Activated CD4-positive, alpha-beta T cell treated with anti-CD3 and anti-CD28 coated beads for 4 hours (primary cell): ENCODE results near the gene ZNF766.
A peak's percentile ranks its signal among the peaks of the same experiment; 100 is the strongest.
"Not testable (repeated sequence)": the region's sequence is repeated elsewhere in the genome, so short reads cannot be mapped to it uniquely, and the experiment has no call there.

Experiments
- DNase-seq, 2 donors: peaks; one replicate each; pipeline ENCODE4 v3.0.0-alpha.2; 2020

The ZNF766 gene

DNA sequence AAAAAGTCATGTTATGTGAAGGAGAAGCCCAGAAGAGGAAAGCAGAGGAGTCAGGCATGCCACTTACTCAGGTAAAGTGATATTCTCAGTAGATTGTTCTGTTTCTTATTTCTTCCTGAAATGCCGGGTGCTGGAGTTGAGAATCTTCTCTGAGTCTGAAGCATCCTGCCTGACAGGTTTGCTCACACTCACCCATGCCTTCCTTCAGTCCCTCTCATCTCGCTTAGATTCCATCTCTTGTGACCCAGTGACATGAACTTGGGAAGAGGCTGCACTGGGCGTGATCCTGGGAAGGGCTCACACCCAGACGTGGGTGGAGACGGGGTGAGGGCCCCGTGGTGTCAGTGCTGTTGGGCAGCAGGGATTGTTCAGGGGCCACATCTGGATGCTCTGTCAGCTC is 8.1 kb downstream of the ZNF766 start:
- no peak for DNase-seq

DNA sequence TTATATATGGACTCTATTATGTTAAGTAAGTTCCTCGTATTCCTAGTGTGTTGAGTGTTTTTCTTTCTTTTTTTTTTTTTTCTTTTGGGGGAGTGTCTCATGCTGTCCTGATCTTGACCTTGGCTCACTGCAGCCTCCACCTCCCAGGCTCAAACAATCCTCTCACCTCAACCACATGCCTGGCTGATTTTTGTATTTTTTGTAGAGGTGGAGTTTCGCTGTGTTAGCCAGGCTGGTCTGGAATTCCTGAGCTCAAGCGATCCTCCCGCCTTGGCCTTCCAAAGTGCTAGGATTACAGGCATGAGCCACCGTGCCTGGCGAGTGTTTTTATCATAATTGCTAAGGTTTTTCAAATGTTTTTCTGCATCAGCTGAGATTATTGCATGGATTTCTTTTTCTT is 16.9 kb downstream of the ZNF766 start:
- no peak for DNase-seq

DNA sequence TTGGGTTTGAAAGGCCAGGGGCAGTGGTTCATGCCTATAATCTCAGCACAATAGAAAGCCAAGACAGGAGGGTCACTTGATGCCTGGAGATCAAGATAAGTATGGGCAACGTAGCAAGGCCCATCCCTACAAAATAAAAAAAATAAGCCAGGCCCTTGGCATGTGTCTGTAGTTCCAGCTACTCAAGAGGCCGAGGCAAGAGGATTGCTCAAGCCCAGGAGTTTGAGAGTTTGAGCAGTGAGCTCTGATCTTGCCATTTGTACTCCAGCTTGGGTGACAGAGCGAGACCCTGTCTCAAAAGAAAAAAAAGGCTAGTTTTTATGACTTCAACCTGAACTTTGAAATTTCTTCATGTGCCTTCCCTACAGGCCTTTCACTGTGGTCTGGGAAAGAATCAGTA is 22.4 kb downstream of the ZNF766 start:
- no peak for DNase-seq

DNA sequence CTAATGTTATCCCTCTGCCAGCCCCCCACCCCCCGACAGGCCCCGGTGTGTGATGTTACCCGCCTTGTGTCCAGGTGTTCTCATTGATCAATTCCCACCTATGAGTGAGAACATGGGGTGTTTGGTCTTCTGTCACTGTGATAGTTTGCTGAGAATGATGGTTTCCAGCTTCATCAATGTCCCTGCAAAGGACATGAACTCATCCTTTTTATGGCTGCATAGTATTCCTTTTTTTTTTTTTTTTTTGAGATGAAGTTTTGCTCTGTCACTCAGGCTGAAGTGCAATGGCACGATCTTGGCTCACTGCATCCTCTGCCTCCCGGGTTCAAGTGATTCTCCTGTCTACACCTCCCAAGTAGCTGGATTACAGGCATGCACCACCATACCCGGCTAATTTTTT is 23.6 kb downstream of the ZNF766 start:
- not testable (repeated sequence) for DNase-seq

DNA sequence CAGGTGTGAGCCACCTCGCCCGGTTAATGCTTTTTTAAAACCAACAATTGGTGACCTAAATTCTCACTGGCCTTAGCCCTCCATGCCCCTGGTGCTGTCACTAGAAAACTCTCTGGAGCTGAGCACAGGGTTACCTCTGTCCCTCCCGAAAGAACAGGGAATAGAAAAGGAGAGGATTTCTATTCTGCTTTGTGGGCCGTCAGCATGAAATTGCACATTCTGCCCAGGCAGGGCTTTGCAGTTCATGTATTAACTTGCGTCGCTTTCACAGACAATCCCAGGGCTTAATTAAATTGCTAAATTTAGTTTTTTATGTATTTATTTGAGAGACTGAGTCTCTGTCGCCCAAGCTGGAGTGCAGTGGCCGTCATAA is 27.0 kb downstream of the ZNF766 start:
- no peak for DNase-seq

DNA sequence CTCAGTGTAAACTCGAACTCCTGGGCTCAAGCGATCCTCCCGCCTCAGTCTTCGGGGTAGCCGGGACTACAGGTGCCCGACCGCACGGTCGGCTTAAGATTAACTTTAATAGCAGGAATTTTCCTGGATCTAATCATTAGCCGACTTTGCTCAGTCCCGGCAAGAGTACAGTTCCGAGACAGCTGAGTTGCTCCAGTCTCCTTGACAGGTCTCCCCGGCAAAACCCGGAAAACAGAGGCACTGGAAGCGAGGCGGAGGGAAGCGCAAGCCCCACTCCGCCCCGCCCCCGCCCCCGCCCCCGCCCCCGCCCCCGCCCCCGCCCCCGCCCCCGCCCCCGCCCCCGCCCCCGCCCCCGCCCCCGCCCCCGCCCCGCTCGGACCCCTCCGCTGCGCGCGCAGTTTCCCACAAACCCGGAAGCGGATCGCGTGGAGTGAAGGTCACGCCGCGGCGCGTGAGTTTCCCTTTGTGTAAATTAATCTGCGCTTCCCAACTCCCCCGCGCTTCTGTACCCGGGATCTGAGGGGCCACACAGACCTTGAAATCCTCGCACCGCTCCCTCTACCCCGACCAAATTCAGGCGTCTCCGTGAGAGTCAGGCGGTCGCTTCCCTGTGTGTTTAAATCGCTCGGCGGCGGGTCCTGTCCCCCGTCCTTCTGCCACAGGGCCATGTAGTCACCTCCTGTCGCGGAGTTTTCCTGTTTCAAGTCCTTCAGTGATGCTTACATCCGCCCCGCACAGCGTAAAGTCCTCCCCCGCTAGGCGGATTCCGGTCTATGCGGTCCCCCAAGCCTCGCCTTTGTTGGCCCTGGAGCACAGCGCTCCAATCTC is 27.6 kb downstream of the ZNF766 start, which contains the start of gene ZNF480:
Gene ZNF480, plus strand, starts transcription at position 397 of the 828 bp plus-strand sequence. CDS start 3,244 bp downstream, outside the sequence.
- peak; percentile 83 to 86 for DNase-seq

DNA sequence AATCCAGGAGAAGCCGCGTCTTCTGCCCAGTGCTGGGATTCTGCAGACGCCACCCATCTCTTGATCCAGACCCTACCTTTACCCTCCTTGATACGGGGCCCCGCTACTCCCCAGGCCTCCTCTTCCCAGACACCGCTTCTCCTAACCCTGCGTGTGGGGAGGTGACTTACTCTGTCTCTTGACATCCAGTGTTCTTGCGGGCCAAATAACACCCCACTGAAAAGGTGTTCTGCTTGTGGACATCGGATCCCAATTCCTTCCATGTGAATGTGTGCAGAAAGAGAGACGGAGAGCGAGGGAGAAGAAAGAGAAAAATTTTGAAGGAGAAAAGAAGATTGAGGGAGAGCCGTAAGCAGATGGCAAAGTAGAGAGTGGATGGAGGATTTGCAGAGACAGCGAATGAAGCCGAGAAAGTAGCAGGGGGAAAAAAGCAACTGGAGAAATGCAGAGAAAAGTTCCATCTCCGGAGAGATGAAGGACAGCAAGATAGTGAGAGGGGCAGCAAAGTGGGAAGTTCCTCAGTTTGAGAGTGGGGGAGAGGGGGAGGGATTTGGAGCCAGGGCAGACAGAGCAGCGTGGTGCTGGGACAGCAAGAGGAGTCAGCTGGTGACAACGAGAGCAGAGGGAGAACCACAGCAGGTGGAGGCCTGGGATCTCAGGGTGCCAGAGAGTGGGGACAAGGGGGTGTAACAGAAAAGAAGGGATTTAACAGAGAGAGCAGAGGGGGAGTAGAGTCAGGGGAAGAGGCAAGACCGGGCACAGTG is 28.4 kb downstream of the ZNF766 start:
- no peak for DNase-seq

DNA sequence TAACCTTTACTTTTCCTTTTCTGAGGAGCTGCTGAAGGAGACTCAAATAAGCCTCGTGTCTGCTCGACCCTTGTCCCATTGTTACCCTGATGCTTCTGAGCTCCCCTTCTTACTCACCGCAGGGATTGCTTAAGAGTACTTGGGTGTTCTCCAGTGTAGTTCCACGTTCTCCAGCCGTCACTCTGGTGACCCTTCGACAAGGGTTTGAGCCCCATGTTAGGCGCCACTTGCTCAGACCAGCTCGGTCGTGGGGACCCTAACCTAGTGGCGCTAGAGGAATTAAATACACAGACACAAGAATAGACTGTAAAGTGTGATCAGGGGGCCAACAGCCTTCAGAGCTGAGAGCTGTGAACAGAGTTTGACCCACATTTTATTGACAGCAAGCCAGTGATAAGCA is 37.9 kb downstream of the ZNF766 start:
- DNase-seq, result no peak

DNA sequence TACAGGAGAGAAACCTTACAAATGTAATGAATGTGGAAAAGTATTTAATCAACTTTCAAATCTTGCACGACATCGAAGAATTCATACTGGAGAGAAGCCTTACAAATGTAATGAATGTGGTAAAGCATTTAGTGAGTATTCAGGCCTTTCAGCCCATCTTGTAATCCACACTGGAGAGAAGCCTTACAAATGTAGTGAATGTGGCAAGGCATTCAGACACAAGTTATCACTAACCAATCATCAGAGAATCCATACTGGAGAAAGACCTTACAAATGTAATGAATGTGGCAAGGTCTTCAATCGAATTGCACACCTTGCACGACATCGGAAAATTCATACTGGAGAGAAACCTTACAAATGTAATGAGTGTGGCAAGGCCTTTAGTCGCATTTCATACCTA is 53.0 kb downstream of the ZNF766 start:
- DNase-seq, result no peak

DNA sequence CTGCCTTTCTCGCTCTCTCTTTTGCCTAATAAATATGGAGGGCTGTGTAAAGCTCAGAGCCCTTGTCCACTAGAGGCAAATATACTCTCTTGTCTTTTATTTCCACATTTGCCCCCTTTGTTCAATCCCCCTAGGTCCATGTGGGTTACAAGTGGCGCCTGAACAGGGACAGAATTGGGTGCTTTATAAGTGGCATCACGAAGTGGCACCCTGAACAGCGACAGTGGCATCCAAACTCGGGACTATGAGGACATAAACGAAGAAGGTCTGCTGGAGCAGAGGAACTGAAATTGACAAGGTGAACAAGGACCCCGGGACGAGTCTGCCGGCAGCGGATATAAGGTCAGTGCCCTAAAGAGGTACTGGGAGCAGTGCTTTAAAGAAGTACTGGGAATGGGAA is 62.4 kb downstream of the ZNF766 start:
- no peak for DNase-seq

DNA sequence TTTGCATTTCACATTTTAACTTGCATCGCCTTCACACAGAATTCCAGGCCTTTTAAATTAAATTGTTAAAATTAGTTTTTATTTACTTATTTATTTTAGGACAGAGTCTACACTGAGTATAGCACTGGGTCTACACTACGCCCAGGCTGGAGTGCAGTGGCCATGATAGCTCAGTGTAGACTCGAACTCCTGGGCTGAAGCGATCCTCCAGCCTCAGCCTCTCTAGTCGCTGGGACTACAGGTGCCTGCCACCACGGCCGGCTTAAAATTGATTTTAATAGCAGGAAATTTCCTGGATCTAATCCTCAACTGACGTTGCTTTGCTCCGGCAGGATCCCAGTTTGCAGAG is 66.4 kb downstream of the ZNF766 start:
- no peak for DNase-seq

DNA sequence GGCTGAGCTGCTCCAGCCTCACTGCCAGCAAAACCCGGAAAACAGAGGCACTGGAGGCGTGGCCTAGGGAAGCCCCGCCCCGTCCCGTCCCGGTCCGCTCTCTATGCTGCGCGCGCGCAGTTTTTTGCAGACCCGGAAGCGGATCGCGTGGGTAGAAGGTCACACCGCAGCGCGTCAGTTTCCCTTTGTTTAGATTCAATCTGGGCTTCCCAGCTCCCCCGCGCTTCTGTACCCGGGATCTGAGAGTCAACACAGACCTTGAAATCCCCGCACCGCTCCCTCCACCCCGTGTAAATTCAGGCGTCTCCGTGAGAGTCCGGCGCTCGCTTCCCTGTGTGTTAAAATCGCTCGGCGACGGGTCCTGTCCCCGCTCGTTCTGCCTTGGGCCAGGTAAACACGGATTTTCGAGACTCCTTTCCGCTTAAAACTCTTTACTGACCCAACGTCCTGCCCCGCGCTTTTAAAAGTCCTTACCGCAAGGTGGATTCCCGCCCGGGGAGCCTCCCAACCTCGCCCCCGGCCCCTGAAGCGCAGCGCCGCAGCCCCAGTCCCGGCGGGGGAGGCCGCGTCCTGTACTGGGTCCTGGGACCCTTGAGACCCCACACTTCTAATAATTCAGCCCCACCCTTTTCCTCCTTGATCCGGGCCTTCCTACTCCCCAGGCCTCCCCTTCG is 66.9 kb downstream of the ZNF766 start, which contains the start of gene ZNF610:
Gene ZNF610, plus strand, starts transcription at position 127 of the 674 bp plus-strand sequence. CDS start 12,930 bp downstream, outside the sequence.
- DNase-seq, result peak; percentile 84 to 87

DNA sequence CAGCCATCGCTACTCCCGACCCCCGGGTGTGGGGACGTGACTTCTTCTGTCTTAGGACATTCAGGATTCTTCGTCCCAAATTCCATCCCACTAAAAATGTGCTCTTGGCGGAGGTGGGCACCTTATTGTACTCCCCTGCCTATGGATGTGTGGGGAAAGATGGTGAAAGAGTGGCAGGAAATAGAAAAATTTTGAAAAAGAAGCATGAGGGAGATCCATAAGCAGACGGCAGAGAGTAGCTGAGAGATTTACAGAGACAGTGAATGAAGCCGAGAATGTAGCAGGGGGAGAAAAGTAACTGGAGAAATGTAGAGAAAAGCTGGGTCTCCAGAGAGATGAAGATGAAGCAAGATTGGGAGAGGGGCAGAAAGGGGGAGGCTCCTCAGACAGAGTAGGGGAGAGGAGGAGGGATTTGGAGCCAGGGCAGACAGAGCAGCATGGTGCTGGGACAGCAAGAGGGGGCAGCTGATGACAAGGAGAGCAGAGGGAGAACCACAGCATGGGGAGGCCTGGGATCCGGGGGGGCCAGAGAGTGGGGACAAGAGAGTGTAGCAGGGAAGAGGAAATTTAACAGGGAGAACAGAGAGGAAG is 67.5 kb downstream of the ZNF766 start:
- no peak for DNase-seq

DNA sequence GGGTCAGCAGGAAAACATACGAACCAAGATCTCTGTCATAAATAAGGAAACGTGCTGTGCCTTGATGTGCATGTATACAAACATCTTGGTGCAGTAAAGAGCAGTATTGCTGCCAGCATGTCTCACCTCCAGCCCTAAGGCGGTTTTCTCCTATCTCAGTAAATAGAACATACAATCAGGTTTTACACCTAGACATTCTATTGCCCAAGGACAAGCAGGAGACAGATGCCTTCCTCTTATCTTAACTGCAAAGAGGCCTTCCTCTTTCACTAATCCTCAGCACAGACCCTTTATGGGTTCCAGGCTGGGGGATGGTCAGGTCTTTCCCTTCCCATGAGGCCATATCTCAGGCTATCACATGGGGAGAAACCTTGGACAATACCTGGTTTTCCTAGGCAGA is 69.6 kb downstream of the ZNF766 start:
- DNase-seq, result not testable (repeated sequence)

DNA sequence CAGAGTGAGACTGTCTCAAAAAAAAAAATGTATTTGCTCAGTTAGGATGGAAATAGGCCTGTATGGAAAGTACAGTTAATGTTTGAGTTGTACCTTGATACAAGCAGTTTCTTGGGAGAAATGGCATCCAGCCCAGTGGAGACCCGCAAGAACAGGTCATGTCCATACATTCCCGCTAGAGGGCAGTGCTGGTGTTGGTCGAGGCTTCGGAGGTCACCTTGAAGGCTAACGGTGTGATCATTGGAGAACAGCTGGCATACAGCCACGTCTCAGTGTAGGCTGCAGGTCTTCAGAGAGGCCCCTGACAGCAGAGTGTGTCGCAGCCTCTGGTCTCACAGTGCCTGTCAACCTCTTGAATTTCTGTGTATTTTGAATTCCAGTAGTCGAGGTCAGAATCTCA is 74.2 kb downstream of the ZNF766 start:
- peak; percentile 42 to 54 for DNase-seq

DNA sequence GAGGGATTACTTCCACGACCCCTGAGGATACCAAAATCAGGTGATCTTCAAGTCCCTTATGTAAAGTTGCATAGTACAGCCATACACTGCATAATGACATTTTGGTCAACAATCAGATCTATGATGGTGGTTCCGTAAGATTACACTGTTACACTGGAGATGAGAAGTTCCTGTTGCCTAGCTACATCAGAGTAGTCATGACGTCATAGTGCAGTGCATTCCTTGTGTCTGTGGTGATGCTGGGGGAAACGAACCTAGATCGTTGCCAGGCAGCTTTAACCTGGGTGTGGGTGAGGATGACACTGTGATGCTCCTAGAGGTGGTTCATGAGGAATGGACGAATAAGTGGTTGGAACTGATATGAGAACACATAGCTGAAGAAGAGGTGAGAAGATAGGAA is 75.8 kb downstream of the ZNF766 start:
- no peak for DNase-seq
